Gastroesophageal sphincter (tissue), 3 donors: ENCODE measurements around the gene CHRNA7.

Experiments used
- EP300 ChIP-seq: sonication (generic); formaldehyde crosslinking; IDR thresholded peaks from one replicate; pipeline ENCODE4 v1.6.1; 2017; ENCODE audit warnings: antibody characterized with exemption, mild to moderate bottlenecking
- POLR2A ChIP-seq, 2 donors: fragments of 450-650 bp; IDR thresholded peaks; one replicate each; pipeline ENCODE4 v1.6.1; 2017; ENCODE audit warnings: antibody characterized with exemption in 2 of 2, mild to moderate bottlenecking in 2 of 2, moderate library complexity in 1 of 2
- POLR2AphosphoS5 ChIP-seq: sonication (generic); formaldehyde crosslinking; IDR thresholded peaks from one replicate; pipeline ENCODE4 v1.6.1; 2017; ENCODE audit warnings: antibody characterized with exemption
- TF ChIP-seq, protein P1 (sequence below), 4 experiments: fragments of 200-600 bp in 2 of 4; fragments of 450-650 bp in 2 of 4; sonication (generic) in 1 of 4; IDR thresholded peaks; one replicate each; pipeline ENCODE4 v1.5.1; 2017 to 2019; ENCODE audit warnings: antibody characterized with exemption in 4 of 4, mild to moderate bottlenecking in 2 of 4, moderate library complexity in 2 of 4

DNA sequence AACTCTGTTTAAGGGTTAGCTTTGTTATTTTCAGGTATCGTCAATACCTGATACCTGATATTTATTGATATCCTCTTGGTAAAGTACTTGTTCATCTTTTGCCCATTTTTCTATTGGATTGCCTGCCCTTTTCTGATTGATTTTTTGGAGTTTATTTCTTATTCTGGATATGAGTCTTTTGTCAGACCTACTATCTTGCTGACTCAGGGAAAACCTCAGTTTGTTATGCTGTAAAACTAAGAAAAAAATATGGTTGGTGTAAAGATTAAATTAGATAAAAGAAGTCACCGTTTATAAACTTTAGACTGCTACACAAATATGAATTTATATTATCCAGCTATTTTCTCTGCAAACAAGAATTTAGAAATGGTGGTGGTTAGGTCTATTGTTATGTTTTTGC lies 65.9 kb downstream of the CHRNA7 start:
- TF ChIP-seq, protein P1, sequence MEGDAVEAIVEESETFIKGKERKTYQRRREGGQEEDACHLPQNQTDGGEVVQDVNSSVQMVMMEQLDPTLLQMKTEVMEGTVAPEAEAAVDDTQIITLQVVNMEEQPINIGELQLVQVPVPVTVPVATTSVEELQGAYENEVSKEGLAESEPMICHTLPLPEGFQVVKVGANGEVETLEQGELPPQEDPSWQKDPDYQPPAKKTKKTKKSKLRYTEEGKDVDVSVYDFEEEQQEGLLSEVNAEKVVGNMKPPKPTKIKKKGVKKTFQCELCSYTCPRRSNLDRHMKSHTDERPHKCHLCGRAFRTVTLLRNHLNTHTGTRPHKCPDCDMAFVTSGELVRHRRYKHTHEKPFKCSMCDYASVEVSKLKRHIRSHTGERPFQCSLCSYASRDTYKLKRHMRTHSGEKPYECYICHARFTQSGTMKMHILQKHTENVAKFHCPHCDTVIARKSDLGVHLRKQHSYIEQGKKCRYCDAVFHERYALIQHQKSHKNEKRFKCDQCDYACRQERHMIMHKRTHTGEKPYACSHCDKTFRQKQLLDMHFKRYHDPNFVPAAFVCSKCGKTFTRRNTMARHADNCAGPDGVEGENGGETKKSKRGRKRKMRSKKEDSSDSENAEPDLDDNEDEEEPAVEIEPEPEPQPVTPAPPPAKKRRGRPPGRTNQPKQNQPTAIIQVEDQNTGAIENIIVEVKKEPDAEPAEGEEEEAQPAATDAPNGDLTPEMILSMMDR (IDR thresholded peaks at IDR 0.05) = no peak
- TF ChIP-seq EP300 (no peak), POLR2A (IDR thresholded peaks at IDR 0.05) (no peak), POLR2AphosphoS5 (no peak)
